H9 (cell line): ENCODE data around the gene IL24. TPM values are rescaled to one million over a fixed set of nuclear protein-coding genes. Genes with fewer than 3 reads are reported as not detected.

Experiments
- DNase-seq: peaks from one replicate; pipeline ENCODE4 v3.0.0-alpha.2; 2017
- H2AFZ ChIP-seq: one replicate; pipeline ENCODE4 v1.6.1; 2013; ENCODE audit warnings: mild to moderate bottlenecking, low read length, control low read depth, moderate library complexity
- H2AK5ac ChIP-seq: 2 replicates; pipeline ENCODE4 v1.6.1; 2013; ENCODE audit warnings: low read length, control low read depth, mixed read lengths; ENCODE audit not compliant: insufficient read length
- H2BK120ac ChIP-seq: one replicate; pipeline ENCODE4 v1.6.1; 2013; ENCODE audit warnings: low read depth, mild to moderate bottlenecking, low read length, control low read depth, inconsistent platforms; ENCODE audit not compliant: poor library complexity, severe bottlenecking
- H2BK12ac ChIP-seq: 2 replicates; pipeline ENCODE4 v1.6.1; 2013; ENCODE audit warnings: low read length, control low read depth, mixed read lengths, low read depth; ENCODE audit not compliant: insufficient read length
- H2BK15ac ChIP-seq: 2 replicates; pipeline ENCODE4 v1.6.1; 2013; ENCODE audit warnings: low read depth, low read length, control low read depth
- H2BK20ac ChIP-seq: one replicate; pipeline ENCODE4 v1.6.1; 2013; ENCODE audit warnings: low read depth, mild to moderate bottlenecking, low read length, control low read depth, inconsistent platforms; ENCODE audit not compliant: poor library complexity, severe bottlenecking
- H2BK5ac ChIP-seq: 2 replicates; pipeline ENCODE4 v1.6.1; 2013; ENCODE audit warnings: low read length, control low read depth, mixed read lengths; ENCODE audit not compliant: insufficient read length
- H3K14ac ChIP-seq: 2 replicates; pipeline ENCODE4 v1.6.1; 2013; ENCODE audit warnings: low read length, control low read depth; ENCODE audit not compliant: insufficient read depth
- H3K18ac ChIP-seq: 2 replicates; pipeline ENCODE4 v1.6.1; 2013; ENCODE audit warnings: low read depth, mild to moderate bottlenecking, mixed read lengths, low read length, control low read depth; ENCODE audit not compliant: insufficient read length
- H3K23ac ChIP-seq: 2 replicates; pipeline ENCODE4 v1.6.1; 2013; ENCODE audit warnings: low read length, control low read depth, mixed read lengths, low read depth; ENCODE audit not compliant: insufficient read length
- H3K23me2 ChIP-seq: 2 replicates; pipeline ENCODE4 v1.6.1; 2013; ENCODE audit warnings: low read depth, mild to moderate bottlenecking, mixed read lengths, low read length, control low read depth; ENCODE audit not compliant: insufficient read length, poor library complexity, severe bottlenecking
- H3K27ac ChIP-seq: 2 replicates; pipeline ENCODE4 v1.5.1; 2013; ENCODE audit warnings: low read length, control low read depth, mixed read lengths, low read depth; ENCODE audit not compliant: insufficient read length
- H3K27me3 ChIP-seq: 2 replicates; pipeline ENCODE4 v1.6.1; 2013; ENCODE audit warnings: low read length, control low read depth, inconsistent platforms; ENCODE audit not compliant: insufficient read depth
- H3K4ac ChIP-seq: 2 replicates; pipeline ENCODE4 v1.6.1; 2013; ENCODE audit warnings: low read depth, mild to moderate bottlenecking, control low read depth, inconsistent platforms, low read length, moderate library complexity
- H3K4me1 ChIP-seq: 2 replicates; pipeline ENCODE4 v1.6.1; 2013; ENCODE audit warnings: low read length, control low read depth, inconsistent platforms; ENCODE audit not compliant: insufficient read depth
- H3K4me2 ChIP-seq: 2 replicates; pipeline ENCODE4 v1.6.1; 2013; ENCODE audit warnings: low read length, control low read depth, mixed read lengths; ENCODE audit not compliant: insufficient read length, insufficient read depth
- H3K56ac ChIP-seq: 2 replicates; pipeline ENCODE4 v1.6.1; 2013; ENCODE audit warnings: low read depth, mild to moderate bottlenecking, mixed read lengths, low read length, control low read depth; ENCODE audit not compliant: insufficient read length
- H3K79me1 ChIP-seq: 2 replicates; pipeline ENCODE4 v1.6.1; 2013; ENCODE audit warnings: low read depth, mild to moderate bottlenecking, moderate library complexity, low read length, control low read depth, inconsistent platforms; ENCODE audit not compliant: insufficient read depth, poor library complexity, severe bottlenecking
- H3K79me2 ChIP-seq: 2 replicates; pipeline ENCODE4 v1.6.1; 2013; ENCODE audit warnings: low read length, control low read depth, inconsistent platforms; ENCODE audit not compliant: insufficient read depth
- H3K9ac ChIP-seq: 2 replicates; pipeline ENCODE4 v1.6.1; 2013; ENCODE audit warnings: low read length, control low read depth, mixed read lengths; ENCODE audit not compliant: insufficient read length; ENCODE audit errors: extremely low read depth
- H3K9me3 ChIP-seq: one replicate; pipeline ENCODE4 v1.6.1; 2013; ENCODE audit warnings: low read depth, low read length, inconsistent platforms; ENCODE audit not compliant: control insufficient read depth
- H3T11ph ChIP-seq: one replicate; pipeline ENCODE4 v1.6.1; 2013; ENCODE audit warnings: mild to moderate bottlenecking, low read length, control low read depth, inconsistent platforms
- H4K20me1 ChIP-seq: one replicate; pipeline ENCODE4 v1.6.1; 2013; ENCODE audit not compliant: control insufficient read depth, insufficient read length, insufficient read depth
- H4K5ac ChIP-seq: 2 replicates; pipeline ENCODE4 v1.6.1; 2013; ENCODE audit warnings: low read depth, mild to moderate bottlenecking, mixed read lengths, low read length, control low read depth; ENCODE audit not compliant: insufficient read length
- H4K8ac ChIP-seq: replicated peaks from 2 replicates; pipeline ENCODE4 v1.6.1; 2013; ENCODE audit warnings: low read length, control low read depth, mixed read lengths, low read depth; ENCODE audit not compliant: insufficient read length
- H4K91ac ChIP-seq: 2 replicates; pipeline ENCODE4 v1.6.1; 2013; ENCODE audit warnings: low read depth, mild to moderate bottlenecking, moderate library complexity, mixed read lengths, low read length, control low read depth; ENCODE audit not compliant: insufficient read length
- H3K27ac Mint-ChIP-seq, 3 experiments: 2 replicates in 2 of 3; 3 replicates in 1 of 3; pipeline ENCODE4 v1.8.0; 2020 to 2021; ENCODE audit warnings: mixed read lengths in 3 of 3, mild to moderate bottlenecking in 1 of 3, moderate library complexity in 1 of 3
- H3K27me3 Mint-ChIP-seq: 2 replicates; pipeline ENCODE4 v1.8.0; 2021; ENCODE audit warnings: low read depth, mild to moderate bottlenecking, moderate library complexity, mixed read lengths
- H3K36me3 Mint-ChIP-seq, 3 experiments: 2 replicates in 2 of 3; 3 replicates in 1 of 3; pipeline ENCODE4 v1.8.0; 2020 to 2021; ENCODE audit warnings: low read depth in 3 of 3, mixed read lengths in 3 of 3; ENCODE audit not compliant: insufficient read depth in 1 of 3
- H3K4me1 Mint-ChIP-seq, 2 experiments: 2 replicates each; pipeline ENCODE4 v1.8.0; 2020; ENCODE audit warnings: mixed read lengths in 2 of 2
- H3K4me3 Mint-ChIP-seq, 2 experiments: 2 replicates in 1 of 2; 3 replicates in 1 of 2; pipeline ENCODE4 v1.8.0; 2020 to 2021; ENCODE audit warnings: mild to moderate bottlenecking in 2 of 2, mixed read lengths in 2 of 2, moderate library complexity in 1 of 2
- H3K9me3 Mint-ChIP-seq, 2 experiments: 2 replicates in 1 of 2; 3 replicates in 1 of 2; pipeline ENCODE4 v1.8.0; 2020; ENCODE audit warnings: mild to moderate bottlenecking in 2 of 2, mixed read lengths in 2 of 2, moderate library complexity in 1 of 2
- CTCF ChIP-seq: fragments of 200-600 bp; sonication (generic); conservative IDR thresholded peaks from 3 replicates; pipeline ENCODE4 v1.8.0; 2021; ENCODE audit warnings: antibody characterized with exemption, mild to moderate bottlenecking
- WGBS: extraction: QIAGEN DNeasy Blood & Tissue Kit; methylation state at CpG from one replicate; pipeline ENCODE4 v1.1.7; 2013; ENCODE audit warnings: missing lambda C conversion rate, low lambda C conversion rate, mixed read lengths; ENCODE audit not compliant: insufficient read length; ENCODE audit errors: extremely low coverage; 5-methylcytosine and 5-hydroxymethylcytosine counted together
- total RNA-seq: library from RNA; stranded (reverse); gene quantifications from 2 replicates; pipeline ENCODE4 v1.2.1, GENCODE V29; 2021

IL24 gene
- total RNA-seq, 1 experiment from 2014 or later = not detected

GRCh38 chr1:206949208-206949607 is 52.0 kb downstream of the IL24 start:
- Mint-ChIP-seq H3K27ac (no peak overlapping the region), H3K4me3 (no peak overlapping the region), H3K4me1 (no peaks in the 10 kb centered on the region), H3K9me3 (no peaks in the 10 kb centered on the region), H3K36me3 (no peaks in the 10 kb centered on the region; a peak in 1 of 7 replicates), H3K27me3 (peaks cover 18% of the 10 kb centered on the region)
- Histone ChIP-seq H3K79me2 (no peaks in the 10 kb centered on the region), H2BK15ac (no peak overlapping the region), H3K9me3 (no peaks in the 10 kb centered on the region), H3K4me2 (no peak overlapping the region), H3K23ac (no peak overlapping the region), H3K56ac (no peak overlapping the region), H3T11ph (no peak overlapping the region), H2BK20ac (no peak overlapping the region), H3K9ac (no peak overlapping the region), H3K14ac (no peak overlapping the region), H3K4ac (no peak overlapping the region), H3K79me1 (no peaks in the 10 kb centered on the region), H2AFZ (no peak overlapping the region), H2BK120ac (no peak overlapping the region), H4K8ac (no peak overlapping the region), H4K91ac (no peak overlapping the region), H4K20me1 (no peaks in the 10 kb centered on the region), H3K27me3 (no peaks in the 10 kb centered on the region), H4K5ac (no peak overlapping the region), H2BK5ac (no peak overlapping the region), H2BK12ac (no peak overlapping the region), H3K18ac (no peak overlapping the region), H3K23me2 (no peaks in the 10 kb centered on the region), H3K27ac (no peak overlapping the region), H3K4me1 (no peaks in the 10 kb centered on the region), H2AK5ac (no peak overlapping the region)
- no CpG with 5 or more reads among the region's 4 CpGs for WGBS
- no peak for TF ChIP-seq CTCF
- DNase-seq = no peak
